Measurements from ENCODE around the gene DRC7.

DNA sequence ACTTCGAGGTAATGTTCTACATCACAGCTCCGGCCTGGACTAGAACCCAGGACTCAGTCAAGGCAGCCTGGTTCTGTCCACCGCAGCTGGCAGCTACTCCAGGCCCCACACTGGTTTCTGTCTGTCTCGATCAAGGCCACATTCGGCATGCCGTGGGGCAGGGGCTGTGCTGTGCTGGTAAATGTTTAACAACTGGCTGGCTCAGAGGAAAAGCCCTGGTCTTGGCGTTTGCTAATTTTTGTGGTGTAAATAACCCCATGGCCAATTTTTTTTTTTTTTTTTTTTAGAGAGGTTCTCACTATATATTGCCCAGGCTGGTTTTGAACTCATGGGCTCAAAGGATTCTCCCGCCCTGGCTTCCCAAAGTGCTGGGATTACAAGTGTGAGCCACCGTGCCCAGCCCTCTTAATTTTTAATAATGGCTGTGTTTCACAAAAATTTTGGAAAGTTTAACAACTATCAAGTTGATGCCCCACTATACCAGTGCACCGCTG, 328 bp upstream of the DRC7 start:
- TF ChIP-seq, protein P1, sequence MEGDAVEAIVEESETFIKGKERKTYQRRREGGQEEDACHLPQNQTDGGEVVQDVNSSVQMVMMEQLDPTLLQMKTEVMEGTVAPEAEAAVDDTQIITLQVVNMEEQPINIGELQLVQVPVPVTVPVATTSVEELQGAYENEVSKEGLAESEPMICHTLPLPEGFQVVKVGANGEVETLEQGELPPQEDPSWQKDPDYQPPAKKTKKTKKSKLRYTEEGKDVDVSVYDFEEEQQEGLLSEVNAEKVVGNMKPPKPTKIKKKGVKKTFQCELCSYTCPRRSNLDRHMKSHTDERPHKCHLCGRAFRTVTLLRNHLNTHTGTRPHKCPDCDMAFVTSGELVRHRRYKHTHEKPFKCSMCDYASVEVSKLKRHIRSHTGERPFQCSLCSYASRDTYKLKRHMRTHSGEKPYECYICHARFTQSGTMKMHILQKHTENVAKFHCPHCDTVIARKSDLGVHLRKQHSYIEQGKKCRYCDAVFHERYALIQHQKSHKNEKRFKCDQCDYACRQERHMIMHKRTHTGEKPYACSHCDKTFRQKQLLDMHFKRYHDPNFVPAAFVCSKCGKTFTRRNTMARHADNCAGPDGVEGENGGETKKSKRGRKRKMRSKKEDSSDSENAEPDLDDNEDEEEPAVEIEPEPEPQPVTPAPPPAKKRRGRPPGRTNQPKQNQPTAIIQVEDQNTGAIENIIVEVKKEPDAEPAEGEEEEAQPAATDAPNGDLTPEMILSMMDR (conservative IDR thresholded peaks at IDR 0.05) = no peak
- TF ChIP-seq ZFX (IDR thresholded peaks at IDR 0.05) = no peak

Measured in C4-2B (cell line).